ENCODE measurements around the gene DNASE2.

- TF ChIP-seq ATF1 (CRISPR knock-in tag; IDR thresholded peaks at IDR 0.05) (no peak), CTCF (IDR thresholded peaks at IDR 0.05) (no peak), FOXP1 (CRISPR knock-in tag; IDR thresholded peaks at IDR 0.05; ENCODE audit: borderline replicate concordance) (no peak), IRF1 (CRISPR knock-in tag; IDR thresholded peaks at IDR 0.05) (no peak), ELF4 (CRISPR knock-in tag; IDR thresholded peaks at IDR 0.05; ENCODE audit: low read depth) (no peak), ESRRA (CRISPR knock-in tag; IDR thresholded peaks at IDR 0.05; ENCODE audit: borderline replicate concordance) (no peak), ZSCAN18 (CRISPR knock-in tag; IDR thresholded peaks at IDR 0.05) (no peak), ATF2 (CRISPR knock-in tag; IDR thresholded peaks at IDR 0.05; ENCODE audit: borderline replicate concordance, low read depth) (no peak), ATF3 (CRISPR knock-in tag; conservative IDR thresholded peaks at IDR 0.05) (no peak), PRRX2 (CRISPR knock-in tag; IDR thresholded peaks at IDR 0.05) (no peak), ZBTB21 (CRISPR knock-in tag; IDR thresholded peaks at IDR 0.05; ENCODE audit: borderline replicate concordance) (no peak), MAX (CRISPR knock-in tag; IDR thresholded peaks at IDR 0.05) (no peak)
Observed at GRCh38 chr19:12873891-12874745, 7.1 kb downstream of the DNASE2 start.
